HepG2 (cell line): Measurements from ENCODE around the gene SGMS1. TPM values are rescaled to one million over a fixed set of nuclear protein-coding genes. Genes with fewer than 3 reads are reported as not detected.

Source experiments
- ATAC-seq: fragments of 200-7000 bp; cut with Tn5 transposase; 3 replicates; pipeline ENCODE4 v1.9.1; 2020; ENCODE audit warnings: mild to moderate bottlenecking, moderate library complexity
- BruUV-seq: library from RNA; stranded (reverse); fragments of 400-500 nt; replicated peaks from 2 replicates; lab custom pipeline; 2021; lab: Mats Ljungman, UMichigan
- CTCF ChIA-PET: fragments of 300-600 bp; formaldehyde crosslinking; extraction: SDS; loops from one replicate; lab custom pipeline; 2021; ENCODE audit warnings: low total read pairs, inconsistent platforms, low intra/inter-chr PET ratio; lab: Yijun Ruan, JAX
- POLR2A ChIA-PET: fragments of 350-600 bp; sonication (Branson Sonifier 250); formaldehyde crosslinking; loops from one replicate; lab custom pipeline; 2020; ENCODE audit warnings: antibody characterized with exemption, inconsistent platforms; lab: Yijun Ruan, JAX
- DNase-seq: peaks from one replicate; pipeline ENCODE4 v3.0.0-alpha.2; 2015; ENCODE audit warnings: low spot score
- FAIRE-seq: peaks from 3 replicates; lab custom pipeline; 2011; peaks lifted over from hg19 to GRCh38; lab: Jason Lieb, UNC
- H2AFZ ChIP-seq: one replicate; pipeline ENCODE4 v1.6.1; 2011; ENCODE audit warnings: low read length, inconsistent platforms
- H3K27ac ChIP-seq: fragments of 300-600 bp; 3 replicates; pipeline ENCODE4 v1.8.0; 2011; ENCODE audit warnings: mixed run types, mild to moderate bottlenecking, mixed read lengths, low read length, inconsistent platforms; ENCODE audit not compliant: insufficient read depth; ENCODE audit errors: extremely low read length
- H3K27me3 ChIP-seq, 2 experiments: fragments of 200-600 bp in 1 of 2; 2 replicates in 1 of 2; 3 replicates in 1 of 2; pipeline versions ENCODE4 v1.6.0 to v1.8.0; 2011; ENCODE audit warnings: low read length in 2 of 2, mild to moderate bottlenecking in 2 of 2, moderate library complexity in 2 of 2, inconsistent platforms in 1 of 2; ENCODE audit not compliant: insufficient read depth in 2 of 2, control insufficient read depth in 1 of 2
- H3K36me3 ChIP-seq, 2 experiments: fragments of 200-600 bp in 1 of 2; replicated peaks in 1 of 2; 2 replicates in 1 of 2; 3 replicates in 1 of 2; pipeline versions ENCODE4 v1.5.1 to v1.8.0; 2011; ENCODE audit warnings: low read length in 2 of 2, inconsistent platforms in 1 of 2; ENCODE audit not compliant: insufficient read depth in 2 of 2, control insufficient read depth in 1 of 2
- H3K4me1 ChIP-seq: 2 replicates; pipeline ENCODE4 v1.5.1; 2012; ENCODE audit warnings: low read length, inconsistent platforms; ENCODE audit not compliant: insufficient read depth
- H3K4me2 ChIP-seq: 2 replicates; pipeline ENCODE4 v1.6.0; 2011; ENCODE audit warnings: low read depth, low read length, inconsistent platforms
- H3K4me3 ChIP-seq, 3 experiments: fragments of 200-600 bp in 1 of 3; sonication (generic), shearing (Covaris generic) in 1 of 3; replicated peaks in 1 of 3; 2 replicates each; pipeline ENCODE4 v1.5.1; 2011 to 2016; ENCODE audit warnings: low read length in 3 of 3, inconsistent platforms in 2 of 3, low read depth in 2 of 3, mild to moderate bottlenecking in 2 of 3, control low read depth in 1 of 3, mixed read lengths in 1 of 3; ENCODE audit not compliant: insufficient read depth in 1 of 3
- H3K79me2 ChIP-seq: one replicate; pipeline ENCODE4 v1.6.1; 2011; ENCODE audit warnings: low read length, inconsistent platforms; ENCODE audit not compliant: insufficient read depth
- H3K9ac ChIP-seq: 2 replicates; pipeline ENCODE4 v1.6.0; 2011; ENCODE audit warnings: mild to moderate bottlenecking, low read depth, low read length, inconsistent platforms; ENCODE audit not compliant: insufficient read depth
- H3K9me3 ChIP-seq: 2 replicates; pipeline ENCODE4 v1.5.1; 2012; ENCODE audit warnings: mild to moderate bottlenecking, low read length
- H4K20me1 ChIP-seq: 2 replicates; pipeline ENCODE4 v1.6.0; 2011; ENCODE audit warnings: inconsistent platforms, mild to moderate bottlenecking, low read length, moderate library complexity; ENCODE audit not compliant: insufficient read depth
- ETS1 ChIP-seq: sonication (generic); formaldehyde crosslinking; IDR thresholded peaks from 2 replicates; pipeline ENCODE4 v1.4.0; 2020; ENCODE audit warnings: missing genetic modification reagents
- FOSL1 ChIP-seq: sonication (generic); formaldehyde crosslinking; IDR thresholded peaks from 2 replicates; pipeline ENCODE4 v1.9.0; 2021; ENCODE audit warnings: missing genetic modification reagents, borderline replicate concordance
- HDAC2 ChIP-seq: sonication (generic); formaldehyde crosslinking; IDR thresholded peaks from 2 replicates; pipeline ENCODE4 v1.4.0; 2020; ENCODE audit warnings: missing genetic modification reagents
- HMGXB3 ChIP-seq: sonication (generic); formaldehyde crosslinking; IDR thresholded peaks from 2 replicates; pipeline ENCODE4 v1.4.0; 2020; ENCODE audit warnings: missing genetic modification reagents, borderline replicate concordance
- HNRNPLL ChIP-seq: fragments of 200-400 bp; formaldehyde crosslinking; IDR thresholded peaks from 2 replicates; pipeline ENCODE4 v1.6.1; 2017; ENCODE audit warnings: mild to moderate bottlenecking, low read depth, low read length; ENCODE audit not compliant: poor library complexity, severe bottlenecking
- RBFOX2 ChIP-seq: fragments of 200-400 bp; formaldehyde crosslinking; IDR thresholded peaks from 2 replicates; pipeline ENCODE4 v1.6.1; 2017; ENCODE audit warnings: low read depth, mild to moderate bottlenecking, low read length
- RELA ChIP-seq: sonication (generic); formaldehyde crosslinking; IDR thresholded peaks from 2 replicates; pipeline ENCODE4 v1.4.0; 2020; ENCODE audit warnings: missing genetic modification reagents
- SKI ChIP-seq: fragments of 450-650 bp; IDR thresholded peaks from one replicate; pipeline ENCODE4 v1.6.1; 2018; ENCODE audit warnings: mild to moderate bottlenecking; ENCODE audit not compliant: partially characterized antibody
- SOX13 ChIP-seq, 3 experiments: fragments of 450-650 bp in 1 of 3; sonication (generic) in 1 of 3; formaldehyde crosslinking in 1 of 3; IDR thresholded peaks in 2 of 3; conservative IDR thresholded peaks in 1 of 3; 2 replicates each; pipeline versions ENCODE4 v1.5.0 to v1.6.1; 2016 to 2020; ENCODE audit warnings: antibody characterized with exemption in 1 of 3, mild to moderate bottlenecking in 1 of 3, missing compliant biosample characterization in 1 of 3, missing genetic modification reagents in 1 of 3, moderate library complexity in 1 of 3
- SRF ChIP-seq: IDR thresholded peaks from 2 replicates; pipeline ENCODE4 v1.6.1; 2011; ENCODE audit warnings: mild to moderate bottlenecking, low read depth, low read length, moderate library complexity
- THAP8 ChIP-seq: sonication (generic); formaldehyde crosslinking; IDR thresholded peaks from 2 replicates; pipeline ENCODE4 v1.5.1; 2020; ENCODE audit warnings: missing genetic modification reagents, mild to moderate bottlenecking, borderline replicate concordance
- ZBTB44 ChIP-seq: sonication (generic); formaldehyde crosslinking; IDR thresholded peaks from 2 replicates; pipeline ENCODE4 v1.4.0; 2020; ENCODE audit warnings: missing genetic modification reagents
- ZNF20 ChIP-seq: sonication (generic); formaldehyde crosslinking; IDR thresholded peaks from 2 replicates; pipeline ENCODE4 v1.4.0; 2020; ENCODE audit warnings: mild to moderate bottlenecking, moderate library complexity, missing genetic modification reagents
- ZNF335 ChIP-seq: sonication (generic); formaldehyde crosslinking; IDR thresholded peaks from 2 replicates; pipeline ENCODE4 v1.4.0; 2020; ENCODE audit warnings: missing genetic modification reagents
- ZNF841 ChIP-seq: sonication (generic); formaldehyde crosslinking; IDR thresholded peaks from 2 replicates; pipeline ENCODE4 v1.8.1; 2023; ENCODE audit warnings: missing genetic modification reagents, borderline replicate concordance
- WGBS: methylation state at CpG from one replicate; pipeline ENCODE4 v1.1.6; 2017; ENCODE audit warnings: low lambda C conversion rate; 5-methylcytosine and 5-hydroxymethylcytosine counted together
- in situ Hi-C: cut with HindIII; loops from 2 replicates; pipeline ENCODE4 v1.10.0; 2017; ENCODE audit warnings: low pct_unique_long_range_greater_than_20kb; ENCODE audit not compliant: extremely low pct_ligation_motif_present
- intact Hi-C: fragments of 100-400 bp; cut with micrococcal nuclease; formaldehyde crosslinking; loops from one replicate; pipeline ENCODE4 v1.10.0; 2022; ENCODE audit not compliant: unreplicated experiment
- polyA plus RNA-seq, 8 experiments: library from polyadenylated mRNA; depleted of rRNA in 3 of 8; stranded (reverse) in 7 of 8; unstranded in 1 of 8; fragments of >200 nt; fragmentation: Illumina TruSeq in 4 of 8; extraction: Trizol in 4 of 8; gene quantifications; 2 replicates each; pipeline versions ENCODE4 v1.2.1 to v1.2.3, GENCODE V29; 2011 to 2016; ENCODE audit warnings: low read depth in 4 of 8, missing spikeins in 1 of 8, mixed read lengths in 1 of 8; ENCODE audit not compliant: insufficient read depth in 1 of 8
- total RNA-seq, 5 experiments: library from RNA; depleted of rRNA; stranded (reverse); fragments of >200 nt; fragmentation: Illumina TruSeq; extraction: Trizol; gene quantifications; 2 replicates each; pipeline ENCODE4 v1.2.3, GENCODE V29; 2016; ENCODE audit warnings: low read depth in 1 of 5

SGMS1 gene
- total and polyA plus RNA-seq, 2 of the 13 experiments (the other 11 are each of a cell fraction or from before 2014, with no cell fraction given), result 6.5 to 15.1 TPM

- TF ChIP-seq RBFOX2 (no peak), FOSL1 (CRISPR knock-in tag) (no peak)
These were observed 110.9 kb downstream of the SGMS1 start (continued) for GRCh38 chr10:50512743-50513416.

GRCh38 chr10:50512214-50512595, 111.6 kb downstream of the SGMS1 start:
- Histone ChIP-seq H3K27ac (peak overlapping the region; percentile 39), H3K9me3 (no peaks in the 10 kb centered on the region), H2AFZ (no peak overlapping the region), H4K20me1 (no peaks in the 10 kb centered on the region), H3K27me3 (no peaks in the 10 kb centered on the region), H3K9ac (no peak overlapping the region), H3K36me3 (0 out of 5 replicates have a peak, but pooled peaks cover 0 to 3% of the 10 kb centered on the region in 2 experiments), H3K79me2 (peaks cover 2% of the 10 kb centered on the region), H3K4me3 (no peak overlapping the region), H3K4me2 (no peak overlapping the region), H3K4me1 (peaks cover 58% of the 10 kb centered on the region)
- 100% methylated on average over 1 of the region's 1 CpG for WGBS
- CTCF ChIA-PET, result no interaction called here
- POLR2A ChIA-PET, result no interaction called here
- in situ Hi-C loops (no loop called here), intact Hi-C loops (no loop called here)
- BruUV-seq, result no TSS peak
- no peak for FAIRE-seq
- no peak for DNase-seq
- no peak for ATAC-seq
- TF ChIP-seq ZNF335 (no peak), ETS1 (CRISPR knock-in tag) (no peak), THAP8 (CRISPR knock-in tag) (no peak), HNRNPLL (no peak), HDAC2 (CRISPR knock-in tag) (no peak), ZBTB44 (CRISPR knock-in tag) (no peak), HMGXB3 (CRISPR knock-in tag) (no peak), ZNF841 (CRISPR knock-in tag) (no peak), RELA (no peak), SKI (no peak), ZNF20 (CRISPR knock-in tag) (no peak), SRF (no peak), SOX13 (IDR thresholded peaks at IDR 0.05) (no peak), SOX13 (CRISPR knock-in tag; conservative IDR thresholded peaks at IDR 0.05 in 1 of 2, IDR thresholded peaks at IDR 0.05 in 1 of 2) (no peak)
